PC-3 (cell line): Measurements from ENCODE around the gene PSMD2. TPM values are rescaled to one million over a fixed set of nuclear protein-coding genes. Genes with fewer than 3 reads are reported as not detected.
A peak's percentile ranks its signal among the peaks of the same experiment; 100 is the strongest.

Experiments
- ATAC-seq: fragments of 200-7000 bp; cut with Tn5 transposase; 2 replicates; pipeline ENCODE4 v1.9.1; 2020; ENCODE audit warnings: mild to moderate bottlenecking, moderate library complexity
- BruUV-seq: library from RNA; stranded (reverse); fragments of 400-500 nt; replicated peaks from 2 replicates; lab custom pipeline; 2021; lab: Mats Ljungman, UMichigan
- CTCF ChIA-PET: fragments of 300-600 bp; sonication (Branson Sonifier 250); formaldehyde crosslinking; loops from one replicate; lab custom pipeline; 2022; ENCODE audit warnings: antibody characterized with exemption; lab: Charles Lee
- POLR2A ChIA-PET: fragments of 300-600 bp; sonication (Branson Sonifier 250); formaldehyde crosslinking; loops from one replicate; lab custom pipeline; 2022; ENCODE audit warnings: antibody characterized with exemption; ENCODE audit not compliant: unreplicated experiment; lab: Charles Lee
- DNase-seq: peaks from one replicate; pipeline ENCODE4 v3.0.0-alpha.2; 2015
- H2AFZ ChIP-seq: fragments of 300-600 bp; sonication (generic); 2 replicates; pipeline ENCODE4 v1.6.0; 2016; ENCODE audit warnings: antibody characterized with exemption, low read length
- H3F3A ChIP-seq: fragments of 300-600 bp; sonication (generic); one replicate; pipeline ENCODE4 v1.6.0; 2017; ENCODE audit warnings: antibody characterized with exemption, low read length, control low read depth, mild to moderate bottlenecking; ENCODE audit not compliant: unreplicated experiment
- H3K27ac ChIP-seq: fragments of 300-600 bp; sonication (generic); 2 replicates; pipeline ENCODE4 v1.5.1; 2016; ENCODE audit warnings: mild to moderate bottlenecking, low read length
- H3K27me3 ChIP-seq: fragments of 300-600 bp; sonication (generic); 2 replicates; pipeline ENCODE4 v1.6.1; 2016; ENCODE audit warnings: low read length, mixed read lengths
- H3K36me3 ChIP-seq: fragments of 300-600 bp; sonication (generic); 2 replicates; pipeline ENCODE4 v1.6.1; 2016; ENCODE audit warnings: low read depth, mixed run types, low read length, mixed read lengths
- H3K4me1 ChIP-seq: fragments of 300-600 bp; sonication (generic); 2 replicates; pipeline ENCODE4 v1.5.1; 2016; ENCODE audit warnings: low read length; ENCODE audit not compliant: insufficient read depth
- H3K4me2 ChIP-seq: fragments of 300-600 bp; sonication (generic); 2 replicates; pipeline ENCODE4 v1.6.0; 2016; ENCODE audit warnings: low read length
- H3K4me3 ChIP-seq: fragments of 300-600 bp; sonication (generic); 2 replicates; pipeline ENCODE4 v1.5.1; 2016; ENCODE audit warnings: mild to moderate bottlenecking, low read length, mixed read lengths
- H3K79me2 ChIP-seq: fragments of 300-600 bp; sonication (generic); 2 replicates; pipeline ENCODE4 v1.6.1; 2017; ENCODE audit warnings: low read length, mixed read lengths
- H3K9ac ChIP-seq: fragments of 300-600 bp; sonication (generic); 2 replicates; pipeline ENCODE4 v1.6.0; 2016; ENCODE audit warnings: mild to moderate bottlenecking, low read length
- H3K9me2 ChIP-seq: fragments of 300-600 bp; sonication (generic); replicated peaks from 2 replicates; pipeline ENCODE4 v1.6.1; 2016; ENCODE audit warnings: mixed run types, low read length, mixed read lengths
- H3K9me3 ChIP-seq: fragments of 300-600 bp; sonication (generic); 2 replicates; pipeline ENCODE4 v1.6.1; 2016; ENCODE audit warnings: low read length, mixed read lengths
- H4K20me1 ChIP-seq: fragments of 300-600 bp; sonication (generic); 2 replicates; pipeline ENCODE4 v1.6.1; 2016; ENCODE audit warnings: low read length, mixed read lengths
- CTCF ChIP-seq: fragments of 300-600 bp; sonication (generic); conservative IDR thresholded peaks from 2 replicates; pipeline ENCODE4 v1.5.1; 2017; ENCODE audit warnings: antibody characterized with exemption, low read depth, mild to moderate bottlenecking, low read length
- EZH2 ChIP-seq: fragments of 300-600 bp; sonication (generic); IDR thresholded peaks from one replicate; pipeline ENCODE4 v1.6.1; 2017; ENCODE audit warnings: antibody characterized with exemption, mild to moderate bottlenecking, low read length; ENCODE audit not compliant: unreplicated experiment
- EZH2phosphoT487 ChIP-seq: fragments of 300-600 bp; sonication (generic); IDR thresholded peaks from 2 replicates; pipeline ENCODE4 v1.6.1; 2018; ENCODE audit warnings: mild to moderate bottlenecking, antibody characterized with exemption, low read length, borderline replicate concordance
- intact Hi-C: fragments of 100-400 bp; cut with micrococcal nuclease; formaldehyde crosslinking; loops from 2 replicates; pipeline ENCODE4 v1.9.0; 2023
- total RNA-seq: library from RNA; depleted of rRNA; stranded (reverse); fragments of >200 nt; gene quantifications from 2 replicates; pipeline ENCODE4 v1.2.3, GENCODE V29; 2014

The PSMD2 gene
- total RNA-seq, 1 experiment from 2014 or later = 1,057 TPM

GRCh38 chr3:184300378-184300720 lies 1.3 kb downstream of the PSMD2 start:
- H3F3A ChIP-seq = no peaks in the 10 kb centered on the region
- peak; percentile 86 for DNase-seq
- H3K9me3 ChIP-seq = no peaks in the 10 kb centered on the region
- H4K20me1 ChIP-seq = peaks cover 49% of the 10 kb centered on the region
- H3K4me1 ChIP-seq = peaks cover 20% of the 10 kb centered on the region
- H3K9me2 ChIP-seq = no peaks in the 10 kb centered on the region
- H3K27me3 ChIP-seq = no peaks in the 10 kb centered on the region
- ChIA-PET POLR2A (no interaction called here), CTCF (no interaction called here)
- TF ChIP-seq EZH2 (no peak), CTCF (no peak), EZH2phosphoT487 (no peak)
- no TSS peak for BruUV-seq
- H3K9ac ChIP-seq = peak overlapping the region; percentile 98
- intact Hi-C loops = no loop called here
- H3K27ac ChIP-seq = peak overlapping the region; percentile 80
- ATAC-seq = peak; percentile 26
- H3K4me2 ChIP-seq = peak overlapping the region; percentile 87
- H2AFZ ChIP-seq = no peak overlapping the region
- H3K36me3 ChIP-seq = peaks cover 48% of the 10 kb centered on the region
- peak overlapping the region; percentile 100 for H3K4me3 ChIP-seq
- H3K79me2 ChIP-seq = peaks cover 60% of the 10 kb centered on the region

- no peak overlapping the region for H3K27ac ChIP-seq
- no peaks in the 10 kb centered on the region for H3K27me3 ChIP-seq
- H3F3A ChIP-seq = no peaks in the 10 kb centered on the region
- H3K9ac ChIP-seq = no peak overlapping the region
- BruUV-seq = no TSS peak
- peaks cover 18% of the 10 kb centered on the region for H3K4me1 ChIP-seq
- no peak overlapping the region for H3K4me3 ChIP-seq
- H3K9me2 ChIP-seq = no peaks in the 10 kb centered on the region
- peaks cover 65% of the 10 kb centered on the region for H4K20me1 ChIP-seq
- H2AFZ ChIP-seq = no peak overlapping the region
- CTCF ChIA-PET = interaction anchor here (0.6 to 1.0 kb wide), 2 partner anchors 14 to 1473 kb away, joined by 5 to 6 read pairs; no protein-coding TSS in a partner anchor
- ATAC-seq = peak; percentile 79
- intact Hi-C loops = no loop called here
- peaks cover 80% of the 10 kb centered on the region for H3K36me3 ChIP-seq
- H3K4me2 ChIP-seq = no peak overlapping the region
- POLR2A ChIA-PET = interaction anchor here (0.5 kb wide), 1 partner anchor 12 kb away, joined by 3 read pairs; no protein-coding TSS in a partner anchor
- TF ChIP-seq CTCF (peak; percentile 69), EZH2 (no peak)
- peaks cover 53% of the 10 kb centered on the region for H3K79me2 ChIP-seq
- peak; percentile 39 for DNase-seq
- H3K9me3 ChIP-seq = no peaks in the 10 kb centered on the region
These were observed 6.5 kb downstream of the PSMD2 start for GRCh38 chr3:184305577-184305976.

GRCh38 chr3:184306341-184306972 lies 7.4 kb downstream of the PSMD2 start:
- no peak for TF ChIP-seq EZH2phosphoT487
- no peak for TF ChIP-seq EZH2
- TF ChIP-seq CTCF = no peak
- ChIA-PET CTCF (no interaction called here), POLR2A (interaction anchor here (0.5 kb wide), 1 partner anchor 11 kb away, joined by 3 read pairs; no protein-coding TSS in a partner anchor)
- Histone ChIP-seq H3K4me1 (peaks cover 10% of the 10 kb centered on the region), H3K4me3 (no peak overlapping the region), H2AFZ (no peak overlapping the region), H3F3A (peaks cover 7% of the 10 kb centered on the region), H3K36me3 (peaks cover 72% of the 10 kb centered on the region), H3K9ac (no peak overlapping the region), H4K20me1 (peaks cover 56% of the 10 kb centered on the region), H3K9me2 (no peaks in the 10 kb centered on the region), H3K9me3 (no peaks in the 10 kb centered on the region), H3K27ac (no peak overlapping the region), H3K79me2 (peaks cover 44% of the 10 kb centered on the region), H3K4me2 (no peak overlapping the region), H3K27me3 (no peaks in the 10 kb centered on the region)
- BruUV-seq = no TSS peak
- intact Hi-C loops = no loop called here
- no peak for DNase-seq
- ATAC-seq = no peak
